DOHH2 (cell line): ENCODE results near the gene DAPK2.

Experiments
- H3F3A ChIP-seq: fragments of 200-600 bp; sonication (generic), shearing (Covaris generic); 2 replicates; pipeline ENCODE4 v1.6.0; 2016; ENCODE audit warnings: antibody characterized with exemption, mild to moderate bottlenecking; ENCODE audit not compliant: control insufficient read depth, insufficient read depth
- H3K27ac ChIP-seq: fragments of 200-600 bp; sonication (generic); 2 replicates; pipeline ENCODE4 v1.5.1; 2014; ENCODE audit warnings: low read depth, mild to moderate bottlenecking, low read length, moderate library complexity
- H3K27me3 ChIP-seq: fragments of 200-600 bp; sonication (generic); 2 replicates; pipeline ENCODE4 v1.6.1; 2014; ENCODE audit warnings: mild to moderate bottlenecking, low read length, mixed read lengths; ENCODE audit not compliant: control insufficient read depth
- H3K36me3 ChIP-seq: fragments of 200-600 bp; sonication (generic); 2 replicates; pipeline ENCODE4 v1.6.1; 2014; ENCODE audit warnings: mild to moderate bottlenecking, low read length, moderate library complexity, mixed read lengths; ENCODE audit not compliant: control insufficient read depth
- H3K4me1 ChIP-seq: fragments of 200-600 bp; sonication (generic); 2 replicates; pipeline ENCODE4 v1.6.1; 2014; ENCODE audit warnings: mild to moderate bottlenecking, low read length, mixed read lengths; ENCODE audit not compliant: control insufficient read depth
- H3K4me2 ChIP-seq: fragments of 200-600 bp; sonication (generic); 2 replicates; pipeline ENCODE4 v1.6.0; 2014; ENCODE audit warnings: mild to moderate bottlenecking, low read length, moderate library complexity
- H3K4me3 ChIP-seq: fragments of 200-600 bp; sonication (generic); 2 replicates; pipeline ENCODE4 v1.5.1; 2014; ENCODE audit warnings: mild to moderate bottlenecking, low read length, mixed read lengths
- H3K79me2 ChIP-seq: fragments of 200-600 bp; sonication (generic); 2 replicates; pipeline ENCODE4 v1.6.1; 2014; ENCODE audit warnings: mild to moderate bottlenecking, low read length, mixed read lengths; ENCODE audit not compliant: control insufficient read depth
- H3K9me2 ChIP-seq: fragments of 200-600 bp; sonication (generic); replicated peaks from 2 replicates; pipeline ENCODE4 v1.6.1; 2014; ENCODE audit warnings: mild to moderate bottlenecking, low read length, mixed read lengths; ENCODE audit not compliant: control insufficient read depth
- H3K9me3 ChIP-seq: fragments of 200-600 bp; sonication (generic); 2 replicates; pipeline ENCODE4 v1.6.1; 2014; ENCODE audit warnings: antibody characterized with exemption, low read length, mixed read lengths; ENCODE audit not compliant: control insufficient read depth, insufficient read depth
- H4K20me1 ChIP-seq: fragments of 200-600 bp; sonication (generic); 2 replicates; pipeline ENCODE4 v1.6.0; 2014; ENCODE audit warnings: low read depth, mild to moderate bottlenecking, antibody characterized with exemption, low read length, moderate library complexity; ENCODE audit not compliant: control insufficient read depth, insufficient read depth
- EZH2phosphoT487 ChIP-seq: fragments of 200-600 bp; sonication (generic); IDR thresholded peaks from 2 replicates; pipeline ENCODE4 v1.6.1; 2017; ENCODE audit warnings: borderline replicate concordance, mild to moderate bottlenecking, antibody characterized with exemption, low read length, moderate library complexity, mixed read lengths
- TF ChIP-seq, protein P1 (sequence below): fragments of 200-600 bp; sonication (generic); IDR thresholded peaks from one replicate; pipeline ENCODE4 v1.5.1; 2014; ENCODE audit warnings: antibody characterized with exemption, mild to moderate bottlenecking, low read depth, low read length; ENCODE audit not compliant: poor library complexity, severe bottlenecking

DAPK2 gene

DNA sequence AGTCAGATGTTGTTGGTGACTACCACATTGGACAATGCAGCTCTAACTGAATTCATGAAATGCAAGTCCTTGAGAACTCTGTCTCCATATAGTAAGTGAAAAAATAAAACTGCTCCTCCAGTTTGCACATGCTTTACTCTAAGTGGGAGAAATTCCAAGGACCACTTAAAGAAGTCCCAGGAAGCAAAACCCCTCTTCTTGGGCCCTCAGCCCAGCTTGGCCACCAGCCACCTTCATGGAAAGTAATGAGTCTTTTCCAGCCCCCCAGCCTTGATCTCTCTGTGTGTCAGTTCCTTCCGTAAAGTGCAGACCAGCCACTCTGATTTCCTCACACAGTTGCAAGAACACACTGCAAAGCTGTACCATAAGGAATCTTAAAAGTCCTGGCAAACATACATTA, 34.5 kb downstream of the DAPK2 start:
- 0 out of 2 replicates have a peak, but pooled peaks cover 4% of the 10 kb centered on the region for H3F3A ChIP-seq
- TF ChIP-seq EZH2phosphoT487: no peak
- TF ChIP-seq, protein P1, sequence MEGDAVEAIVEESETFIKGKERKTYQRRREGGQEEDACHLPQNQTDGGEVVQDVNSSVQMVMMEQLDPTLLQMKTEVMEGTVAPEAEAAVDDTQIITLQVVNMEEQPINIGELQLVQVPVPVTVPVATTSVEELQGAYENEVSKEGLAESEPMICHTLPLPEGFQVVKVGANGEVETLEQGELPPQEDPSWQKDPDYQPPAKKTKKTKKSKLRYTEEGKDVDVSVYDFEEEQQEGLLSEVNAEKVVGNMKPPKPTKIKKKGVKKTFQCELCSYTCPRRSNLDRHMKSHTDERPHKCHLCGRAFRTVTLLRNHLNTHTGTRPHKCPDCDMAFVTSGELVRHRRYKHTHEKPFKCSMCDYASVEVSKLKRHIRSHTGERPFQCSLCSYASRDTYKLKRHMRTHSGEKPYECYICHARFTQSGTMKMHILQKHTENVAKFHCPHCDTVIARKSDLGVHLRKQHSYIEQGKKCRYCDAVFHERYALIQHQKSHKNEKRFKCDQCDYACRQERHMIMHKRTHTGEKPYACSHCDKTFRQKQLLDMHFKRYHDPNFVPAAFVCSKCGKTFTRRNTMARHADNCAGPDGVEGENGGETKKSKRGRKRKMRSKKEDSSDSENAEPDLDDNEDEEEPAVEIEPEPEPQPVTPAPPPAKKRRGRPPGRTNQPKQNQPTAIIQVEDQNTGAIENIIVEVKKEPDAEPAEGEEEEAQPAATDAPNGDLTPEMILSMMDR: no peak
- no peak overlapping the region for H3K27ac ChIP-seq
- no peaks in the 10 kb centered on the region for H4K20me1 ChIP-seq
- no peaks in the 10 kb centered on the region for H3K36me3 ChIP-seq
- no peaks in the 10 kb centered on the region for H3K9me3 ChIP-seq
- no peak overlapping the region for H3K4me3 ChIP-seq
- peaks cover 32% of the 10 kb centered on the region for H3K4me1 ChIP-seq
- no peaks in the 10 kb centered on the region for H3K79me2 ChIP-seq
- H3K4me2 ChIP-seq: no peak overlapping the region
- H3K9me2 ChIP-seq: no peaks in the 10 kb centered on the region
- no peaks in the 10 kb centered on the region for H3K27me3 ChIP-seq

DNA sequence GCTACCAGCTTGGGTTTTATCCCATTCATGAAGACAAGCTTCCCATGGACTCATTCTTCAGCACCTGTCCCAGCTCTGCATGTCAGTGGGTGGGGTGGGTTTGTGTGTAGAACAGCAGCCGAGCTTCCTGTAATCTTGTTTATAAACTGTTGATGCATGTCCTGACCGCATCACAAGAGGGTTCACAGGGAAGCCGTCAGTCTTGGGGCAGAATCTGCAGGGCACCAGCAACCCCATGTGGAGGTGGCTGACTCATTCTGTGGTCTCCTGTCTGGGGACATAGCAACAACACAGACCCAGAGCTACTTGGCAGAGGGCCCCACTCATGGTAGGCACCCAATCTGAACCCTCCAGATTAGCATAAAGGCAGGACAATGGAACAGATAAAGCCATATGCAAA, 35.6 kb downstream of the DAPK2 start:
- Histone ChIP-seq H3K36me3 (no peaks in the 10 kb centered on the region), H3K4me3 (peak overlapping the region; percentile 49), H3K79me2 (no peaks in the 10 kb centered on the region), H4K20me1 (no peaks in the 10 kb centered on the region), H3K4me2 (peak overlapping the region; percentile 62), H3K27me3 (no peaks in the 10 kb centered on the region), H3K9me2 (no peaks in the 10 kb centered on the region), H3K27ac (peak overlapping the region; percentile 10; the same call in 1 of the 2 replicates), H3K9me3 (no peaks in the 10 kb centered on the region), H3F3A (0 out of 2 replicates have a peak, but pooled peaks cover 4% of the 10 kb centered on the region), H3K4me1 (peaks cover 32% of the 10 kb centered on the region)
- no peak for TF ChIP-seq EZH2phosphoT487
- TF ChIP-seq, protein P1: peak; percentile 53

DNA sequence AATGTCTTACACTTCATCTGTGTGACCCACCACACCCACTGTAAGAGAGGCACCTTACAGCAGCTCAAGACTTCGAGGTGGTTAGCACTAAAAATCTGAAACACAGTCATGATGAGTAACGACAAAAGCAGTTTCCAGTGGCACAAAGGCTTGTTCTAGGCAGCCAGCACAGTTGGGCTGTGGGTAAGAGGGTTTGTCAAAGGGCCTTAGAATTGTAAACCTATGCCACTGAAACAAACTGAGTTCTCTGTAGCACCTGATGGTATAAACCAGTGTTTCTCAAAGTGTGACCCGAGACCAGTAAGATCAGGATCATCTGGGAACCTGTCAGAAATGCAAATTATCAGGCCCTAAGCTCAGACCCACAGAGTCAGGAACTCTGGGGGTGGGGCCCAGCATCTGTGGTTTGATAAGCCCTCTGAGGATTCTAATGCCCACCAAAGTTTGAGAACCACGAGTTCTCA, 36.5 kb downstream of the DAPK2 start:
- TF ChIP-seq, protein P1: no peak
- TF ChIP-seq EZH2phosphoT487: no peak
- H3K79me2 ChIP-seq: no peaks in the 10 kb centered on the region
- H3K27me3 ChIP-seq: no peaks in the 10 kb centered on the region
- peak overlapping the region; percentile 49; the same call in 1 of the 2 replicates for H3K4me3 ChIP-seq
- H3K4me2 ChIP-seq: peak overlapping the region; percentile 62
- H3K4me1 ChIP-seq: peaks cover 32% of the 10 kb centered on the region
- H4K20me1 ChIP-seq: no peaks in the 10 kb centered on the region
- H3K36me3 ChIP-seq: no peaks in the 10 kb centered on the region
- H3K9me3 ChIP-seq: no peaks in the 10 kb centered on the region
- 0 out of 2 replicates have a peak overlapping the region, but pooled peaks have one; percentile 10 for H3K27ac ChIP-seq
- H3K9me2 ChIP-seq: no peaks in the 10 kb centered on the region
- H3F3A ChIP-seq: 0 out of 2 replicates have a peak, but pooled peaks cover 4% of the 10 kb centered on the region
